Measurements from ENCODE around the gene BCAR3.

DNA sequence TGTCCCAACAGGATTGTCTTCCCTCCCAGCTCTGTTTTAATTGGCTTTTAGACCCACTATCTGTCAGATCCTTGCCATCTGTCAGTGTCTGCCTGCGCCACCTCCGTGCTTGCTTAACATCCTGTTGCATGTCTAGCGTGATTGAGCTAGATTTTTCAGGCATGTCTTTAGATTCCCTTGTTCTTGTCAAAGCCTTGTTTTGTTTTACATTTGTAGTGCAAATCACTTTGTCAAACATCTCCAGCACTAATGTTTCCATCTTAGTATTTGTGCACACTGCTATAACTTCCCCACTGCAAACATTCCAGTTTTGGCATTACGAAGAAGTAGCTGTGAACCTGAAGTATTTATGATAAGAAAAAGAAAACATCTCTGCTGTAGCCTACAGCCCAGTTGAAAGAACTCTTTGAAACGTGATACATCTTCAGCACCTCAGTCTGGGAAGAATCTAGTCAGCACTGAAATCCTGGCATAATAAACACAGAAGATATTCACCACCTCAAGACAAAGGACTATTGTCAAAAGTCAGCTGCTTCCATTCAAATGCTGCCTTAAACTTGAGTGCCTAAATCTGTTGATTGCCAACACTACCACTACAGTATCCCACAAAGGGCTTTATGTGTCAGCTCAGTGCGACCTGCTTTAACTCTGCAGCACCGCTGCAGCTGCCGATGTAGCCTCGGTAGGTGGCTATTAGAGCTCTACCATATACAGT is 128.7 kb downstream of the BCAR3 start:
- TF ChIP-seq, protein P1, sequence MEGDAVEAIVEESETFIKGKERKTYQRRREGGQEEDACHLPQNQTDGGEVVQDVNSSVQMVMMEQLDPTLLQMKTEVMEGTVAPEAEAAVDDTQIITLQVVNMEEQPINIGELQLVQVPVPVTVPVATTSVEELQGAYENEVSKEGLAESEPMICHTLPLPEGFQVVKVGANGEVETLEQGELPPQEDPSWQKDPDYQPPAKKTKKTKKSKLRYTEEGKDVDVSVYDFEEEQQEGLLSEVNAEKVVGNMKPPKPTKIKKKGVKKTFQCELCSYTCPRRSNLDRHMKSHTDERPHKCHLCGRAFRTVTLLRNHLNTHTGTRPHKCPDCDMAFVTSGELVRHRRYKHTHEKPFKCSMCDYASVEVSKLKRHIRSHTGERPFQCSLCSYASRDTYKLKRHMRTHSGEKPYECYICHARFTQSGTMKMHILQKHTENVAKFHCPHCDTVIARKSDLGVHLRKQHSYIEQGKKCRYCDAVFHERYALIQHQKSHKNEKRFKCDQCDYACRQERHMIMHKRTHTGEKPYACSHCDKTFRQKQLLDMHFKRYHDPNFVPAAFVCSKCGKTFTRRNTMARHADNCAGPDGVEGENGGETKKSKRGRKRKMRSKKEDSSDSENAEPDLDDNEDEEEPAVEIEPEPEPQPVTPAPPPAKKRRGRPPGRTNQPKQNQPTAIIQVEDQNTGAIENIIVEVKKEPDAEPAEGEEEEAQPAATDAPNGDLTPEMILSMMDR (IDR thresholded peaks at IDR 0.05) = no peak
- TF ChIP-seq SIN3A (IDR thresholded peaks at IDR 0.05; ENCODE audit: borderline replicate concordance, insufficient read depth, low read depth, low read length) = no peak
- no peak for TF ChIP-seq POLR2AphosphoS5 (IDR thresholded peaks at IDR 0.05; ENCODE audit: low read depth, low read length)
- TF ChIP-seq, protein P2, sequence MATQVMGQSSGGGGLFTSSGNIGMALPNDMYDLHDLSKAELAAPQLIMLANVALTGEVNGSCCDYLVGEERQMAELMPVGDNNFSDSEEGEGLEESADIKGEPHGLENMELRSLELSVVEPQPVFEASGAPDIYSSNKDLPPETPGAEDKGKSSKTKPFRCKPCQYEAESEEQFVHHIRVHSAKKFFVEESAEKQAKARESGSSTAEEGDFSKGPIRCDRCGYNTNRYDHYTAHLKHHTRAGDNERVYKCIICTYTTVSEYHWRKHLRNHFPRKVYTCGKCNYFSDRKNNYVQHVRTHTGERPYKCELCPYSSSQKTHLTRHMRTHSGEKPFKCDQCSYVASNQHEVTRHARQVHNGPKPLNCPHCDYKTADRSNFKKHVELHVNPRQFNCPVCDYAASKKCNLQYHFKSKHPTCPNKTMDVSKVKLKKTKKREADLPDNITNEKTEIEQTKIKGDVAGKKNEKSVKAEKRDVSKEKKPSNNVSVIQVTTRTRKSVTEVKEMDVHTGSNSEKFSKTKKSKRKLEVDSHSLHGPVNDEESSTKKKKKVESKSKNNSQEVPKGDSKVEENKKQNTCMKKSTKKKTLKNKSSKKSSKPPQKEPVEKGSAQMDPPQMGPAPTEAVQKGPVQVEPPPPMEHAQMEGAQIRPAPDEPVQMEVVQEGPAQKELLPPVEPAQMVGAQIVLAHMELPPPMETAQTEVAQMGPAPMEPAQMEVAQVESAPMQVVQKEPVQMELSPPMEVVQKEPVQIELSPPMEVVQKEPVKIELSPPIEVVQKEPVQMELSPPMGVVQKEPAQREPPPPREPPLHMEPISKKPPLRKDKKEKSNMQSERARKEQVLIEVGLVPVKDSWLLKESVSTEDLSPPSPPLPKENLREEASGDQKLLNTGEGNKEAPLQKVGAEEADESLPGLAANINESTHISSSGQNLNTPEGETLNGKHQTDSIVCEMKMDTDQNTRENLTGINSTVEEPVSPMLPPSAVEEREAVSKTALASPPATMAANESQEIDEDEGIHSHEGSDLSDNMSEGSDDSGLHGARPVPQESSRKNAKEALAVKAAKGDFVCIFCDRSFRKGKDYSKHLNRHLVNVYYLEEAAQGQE (IDR thresholded peaks at IDR 0.05; ENCODE audit: insufficient read depth in 1 of 2, low read depth in 2 of 2, low read length in 1 of 2) = no peak

All from Panc1 (cell line).